Measurements from ENCODE around the gene FBXW9. TPM values are rescaled to one million over a fixed set of nuclear protein-coding genes. Genes with fewer than 3 reads are reported as not detected.
A peak's percentile ranks its signal among the peaks of the same experiment; 100 is the strongest.

FBXW9 gene
- total and polyA plus RNA-seq, 2 of the 13 experiments (the other 11 are each of a cell fraction or from before 2014, with no cell fraction given) = 5.7 to 6.1 TPM

DNA sequence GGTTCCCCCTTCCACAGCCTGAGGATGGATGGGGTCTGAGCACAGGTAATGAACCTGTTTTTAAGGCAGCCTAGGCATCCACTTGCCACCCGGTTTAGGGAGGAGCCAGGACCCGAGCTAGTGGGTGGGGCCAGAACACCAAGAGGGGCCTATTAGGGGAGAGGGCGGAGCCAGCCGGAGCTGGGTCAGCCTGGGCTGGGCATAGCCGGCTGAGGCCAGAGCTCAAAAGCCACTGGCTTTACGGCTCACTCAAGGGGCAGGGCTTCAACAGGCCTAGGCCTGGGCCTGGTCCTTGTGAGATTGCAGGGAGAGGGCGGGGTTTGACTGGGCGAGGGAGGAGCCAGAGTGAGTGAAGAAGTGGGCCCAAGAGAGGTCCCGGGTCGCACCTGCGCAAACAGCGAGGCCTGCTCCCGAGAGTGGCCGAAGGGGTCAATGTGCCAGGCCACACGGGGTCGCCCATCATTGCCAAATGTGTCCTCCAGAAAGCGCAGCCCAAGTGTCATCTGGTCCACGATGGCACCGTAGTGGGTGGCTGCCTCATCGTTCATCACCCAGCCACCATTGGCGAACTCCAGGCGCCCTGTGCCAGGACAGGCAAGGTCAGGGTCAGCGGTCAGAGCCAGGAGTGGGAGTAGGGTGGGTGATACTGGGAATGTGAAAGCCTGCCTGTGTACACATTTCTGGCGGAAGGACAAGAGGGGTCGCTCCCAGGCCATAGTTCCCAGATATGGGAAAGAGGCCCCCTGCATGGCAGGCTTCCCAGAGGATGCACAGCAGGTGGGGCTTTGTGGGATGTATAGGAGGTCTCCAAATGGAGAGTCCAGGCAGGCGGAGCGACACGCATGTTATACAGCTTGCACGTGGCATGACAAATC is 31.8 kb downstream of the FBXW9 start:
- H3K27ac ChIP-seq (ENCODE audit: extremely low read length, insufficient read depth, low read length) = no peak overlapping the region
- no peaks in the 10 kb centered on the region; a peak in 1 of 5 replicates for H3K27me3 ChIP-seq (ENCODE audit: control insufficient read depth in 1 of 2, insufficient read depth in 2 of 2, low read length in 2 of 2)
- peaks cover 33% of the 10 kb centered on the region for H3K4me1 ChIP-seq (ENCODE audit: insufficient read depth, low read length)
- TF ChIP-seq AGO2 (optimal IDR thresholded peaks at IDR 0.05; ENCODE audit: low read depth, low read length) = no peak
- peak; percentile 16; the same call in 1 of the 2 replicates for TF ChIP-seq ZFX (CRISPR knock-in tag; IDR thresholded peaks at IDR 0.05; ENCODE audit: low read depth)
- TF ChIP-seq, protein P1, sequence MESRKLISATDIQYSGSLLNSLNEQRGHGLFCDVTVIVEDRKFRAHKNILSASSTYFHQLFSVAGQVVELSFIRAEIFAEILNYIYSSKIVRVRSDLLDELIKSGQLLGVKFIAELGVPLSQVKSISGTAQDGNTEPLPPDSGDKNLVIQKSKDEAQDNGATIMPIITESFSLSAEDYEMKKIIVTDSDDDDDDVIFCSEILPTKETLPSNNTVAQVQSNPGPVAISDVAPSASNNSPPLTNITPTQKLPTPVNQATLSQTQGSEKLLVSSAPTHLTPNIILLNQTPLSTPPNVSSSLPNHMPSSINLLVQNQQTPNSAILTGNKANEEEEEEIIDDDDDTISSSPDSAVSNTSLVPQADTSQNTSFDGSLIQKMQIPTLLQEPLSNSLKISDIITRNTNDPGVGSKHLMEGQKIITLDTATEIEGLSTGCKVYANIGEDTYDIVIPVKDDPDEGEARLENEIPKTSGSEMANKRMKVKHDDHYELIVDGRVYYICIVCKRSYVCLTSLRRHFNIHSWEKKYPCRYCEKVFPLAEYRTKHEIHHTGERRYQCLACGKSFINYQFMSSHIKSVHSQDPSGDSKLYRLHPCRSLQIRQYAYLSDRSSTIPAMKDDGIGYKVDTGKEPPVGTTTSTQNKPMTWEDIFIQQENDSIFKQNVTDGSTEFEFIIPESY (CRISPR knock-in tag; IDR thresholded peaks at IDR 0.05) = 0 out of 2 replicates have a peak, but pooled peaks have one; percentile 11
- H4K20me1 ChIP-seq (ENCODE audit: insufficient read depth, low read length) = no peaks in the 10 kb centered on the region
- intact Hi-C loops (cut with micrococcal nuclease; ENCODE audit: unreplicated experiment) = no loop called here
- H3K9ac ChIP-seq (ENCODE audit: insufficient read depth, low read depth, low read length) = no peak overlapping the region
- WGBS (ENCODE audit: low lambda C conversion rate) = 92% methylated on average over 20 of the region's 29 CpGs
- 0 out of 2 replicates have a peak overlapping the region, but pooled peaks have one; percentile 97 for H3K4me2 ChIP-seq (ENCODE audit: low read depth, low read length)
- peaks cover 22% of the 10 kb centered on the region for H3K79me2 ChIP-seq (ENCODE audit: insufficient read depth, low read length)
- no TSS peak for BruUV-seq (replicated peaks)
- FAIRE-seq = no peak
- peak; percentile 18 for ATAC-seq
- ChIA-PET CTCF (ENCODE audit: low intra/inter-chr PET ratio, low total read pairs) (no interaction called here), POLR2A (no interaction called here)
- H3K4me3 ChIP-seq (replicated peaks in 1 of 3; ENCODE audit: insufficient read depth in 1 of 3, low read depth in 2 of 3, low read length in 3 of 3) = no peak overlapping the region
- DNase-seq (ENCODE audit: low spot score) = peak; percentile 24
- H3K9me3 ChIP-seq (ENCODE audit: low read length) = no peaks in the 10 kb centered on the region
- H2AFZ ChIP-seq (ENCODE audit: low read length) = no peak overlapping the region
- peaks cover 0 to 7% of the 10 kb centered on the region in 2 experiments; a peak in 2 of 5 replicates for H3K36me3 ChIP-seq (replicated peaks in 1 of 2; ENCODE audit: control insufficient read depth in 1 of 2, insufficient read depth in 2 of 2, low read length in 2 of 2)
- in situ Hi-C loops (cut with HindIII; ENCODE audit: extremely low pct_ligation_motif_present, low pct_unique_long_range_greater_than_20kb) = no loop called here

DNA sequence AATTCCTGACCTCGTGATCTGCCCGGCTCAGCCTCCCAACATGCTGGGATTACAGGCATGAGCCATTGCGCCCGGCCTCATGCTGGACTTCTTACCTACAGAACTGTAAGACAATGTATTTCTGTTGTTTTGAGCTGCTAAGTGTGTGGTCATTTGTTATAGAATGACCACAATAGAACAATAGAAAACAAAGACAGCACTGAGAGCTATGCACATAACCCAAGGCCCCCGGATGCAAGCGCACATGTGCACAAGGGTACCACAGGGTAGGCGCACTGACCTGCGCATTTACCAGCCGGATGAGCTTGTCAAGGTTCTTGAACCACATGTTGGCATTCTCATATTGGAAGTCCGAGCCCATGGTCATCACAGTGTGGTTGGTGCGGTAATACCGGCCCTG is 35.5 kb downstream of the FBXW9 start:
- Histone ChIP-seq H3K27me3 (ENCODE audit: control insufficient read depth in 1 of 2, insufficient read depth in 2 of 2, low read length in 2 of 2) (no peaks in the 10 kb centered on the region), H3K9ac (ENCODE audit: insufficient read depth, low read depth, low read length) (no peak overlapping the region), H3K27ac (ENCODE audit: extremely low read length, insufficient read depth, low read length) (no peak overlapping the region), H3K4me1 (ENCODE audit: insufficient read depth, low read length) (peaks cover 14% of the 10 kb centered on the region), H3K79me2 (ENCODE audit: insufficient read depth, low read length) (no peaks in the 10 kb centered on the region), H3K36me3 (replicated peaks in 1 of 2; ENCODE audit: control insufficient read depth in 1 of 2, insufficient read depth in 2 of 2, low read length in 2 of 2) (peaks cover 0 to 11% of the 10 kb centered on the region in 2 experiments; a peak in 3 of 5 replicates), H3K4me3 (replicated peaks in 1 of 3; ENCODE audit: insufficient read depth in 1 of 3, low read depth in 2 of 3, low read length in 3 of 3) (no peak overlapping the region), H3K9me3 (ENCODE audit: low read length) (no peaks in the 10 kb centered on the region), H4K20me1 (ENCODE audit: insufficient read depth, low read length) (no peaks in the 10 kb centered on the region), H3K4me2 (ENCODE audit: low read depth, low read length) (no peak overlapping the region), H2AFZ (ENCODE audit: low read length) (no peak overlapping the region)
- intact Hi-C loops (cut with micrococcal nuclease; ENCODE audit: unreplicated experiment) (no loop called here), in situ Hi-C loops (cut with HindIII; ENCODE audit: extremely low pct_ligation_motif_present, low pct_unique_long_range_greater_than_20kb) (no loop called here)
- ChIA-PET CTCF (ENCODE audit: low intra/inter-chr PET ratio, low total read pairs) (no interaction called here), POLR2A (interaction anchor here (0.7 kb wide), 1 partner anchor 456 kb away, joined by 3 read pairs; no protein-coding TSS in a partner anchor)
- 95% methylated on average over 12 of the region's 12 CpGs for WGBS (ENCODE audit: low lambda C conversion rate)
- DNase-seq (ENCODE audit: low spot score) = no peak
- BruUV-seq (replicated peaks) = no TSS peak
- ATAC-seq = no peak
- FAIRE-seq = no peak
- TF ChIP-seq BHLHE40 (IDR thresholded peaks at IDR 0.05; ENCODE audit: low read length) (no peak), DNMT3B (CRISPR knock-in tag; conservative IDR thresholded peaks at IDR 0.05) (no peak), FOXK2 (IDR thresholded peaks at IDR 0.05) (no peak), TBX2 (CRISPR knock-in tag; IDR thresholded peaks at IDR 0.05; ENCODE audit: borderline replicate concordance) (no peak), PHF20 (CRISPR knock-in tag; IDR thresholded peaks at IDR 0.05) (no peak), KDM3A (CRISPR knock-in tag; IDR thresholded peaks at IDR 0.05; ENCODE audit: low read depth) (no peak), ZNF589 (CRISPR knock-in tag; conservative IDR thresholded peaks at IDR 0.05) (no peak)
- TF ChIP-seq, protein P2, sequence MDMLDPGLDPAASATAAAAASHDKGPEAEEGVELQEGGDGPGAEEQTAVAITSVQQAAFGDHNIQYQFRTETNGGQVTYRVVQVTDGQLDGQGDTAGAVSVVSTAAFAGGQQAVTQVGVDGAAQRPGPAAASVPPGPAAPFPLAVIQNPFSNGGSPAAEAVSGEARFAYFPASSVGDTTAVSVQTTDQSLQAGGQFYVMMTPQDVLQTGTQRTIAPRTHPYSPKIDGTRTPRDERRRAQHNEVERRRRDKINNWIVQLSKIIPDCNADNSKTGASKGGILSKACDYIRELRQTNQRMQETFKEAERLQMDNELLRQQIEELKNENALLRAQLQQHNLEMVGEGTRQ (IDR thresholded peaks at IDR 0.05; ENCODE audit: low read depth, low read length) = no peak
- TF ChIP-seq, protein P2 (CRISPR knock-in tag; IDR thresholded peaks at IDR 0.05; ENCODE audit: borderline replicate concordance) = no peak
- TF ChIP-seq, protein P3, sequence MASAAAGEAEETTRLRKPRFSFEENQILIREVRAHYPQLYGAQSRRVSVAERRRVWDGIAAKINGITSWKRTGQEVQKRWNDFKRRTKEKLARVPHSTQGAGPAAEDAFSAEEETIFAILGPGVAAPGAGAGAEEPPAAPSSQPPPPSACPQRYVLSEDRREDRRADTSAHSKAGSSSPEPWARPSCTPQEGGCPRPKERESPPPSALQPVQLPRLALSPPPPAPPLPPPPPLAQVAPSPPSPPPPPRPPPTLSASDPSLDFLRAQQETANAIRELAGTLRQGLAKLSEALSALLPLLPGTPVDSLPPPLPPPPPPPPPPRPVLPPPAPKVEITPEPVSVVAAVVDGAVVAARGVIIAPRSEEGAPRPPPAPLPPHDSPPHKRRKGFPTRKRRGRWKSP (CRISPR knock-in tag; IDR thresholded peaks at IDR 0.05) = no peak
